IPS-18c (cell line): ENCODE measurements around the gene KREMEN1.

ENCODE experiments used
- H3K4me3 ChIP-seq: 2 replicates; pipeline ENCODE4 v1.7.0; 2013; ENCODE audit warnings: low read depth, mild to moderate bottlenecking, low read length, moderate library complexity; ENCODE audit not compliant: insufficient read depth
- H3K9me3 ChIP-seq: one replicate; pipeline ENCODE4 v1.6.1; 2013; ENCODE audit warnings: mild to moderate bottlenecking, low read length, moderate library complexity; ENCODE audit not compliant: control insufficient read depth, insufficient read depth

KREMEN1 gene

GRCh38 chr22:29213493-29213892 lies 140.7 kb downstream of the KREMEN1 start:
- H3K4me3 ChIP-seq = no peak overlapping the region

DNA sequence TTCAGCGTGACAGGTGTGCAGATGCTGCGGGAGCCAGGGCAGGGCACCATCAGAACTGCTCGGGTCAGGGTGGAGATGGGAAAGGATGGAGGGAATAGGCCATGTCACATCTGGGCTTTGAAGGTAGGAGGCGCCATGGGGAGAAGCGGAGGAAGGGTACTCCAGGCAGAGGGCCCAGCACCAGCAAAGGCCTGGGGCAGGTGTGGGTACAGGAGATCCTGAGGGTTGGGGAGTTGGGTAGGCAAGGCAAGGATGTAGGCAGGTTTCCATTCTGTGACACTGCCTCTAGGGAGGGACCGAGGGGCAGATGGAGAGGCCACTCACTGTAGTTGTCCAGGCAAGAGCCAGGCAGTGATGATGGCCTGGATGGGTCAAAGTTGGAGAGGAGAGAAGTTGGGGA lies 141.4 kb downstream of the KREMEN1 start:
- Histone ChIP-seq H3K4me3 (no peak overlapping the region), H3K9me3 (no peaks in the 10 kb centered on the region)

More at GRCh38 chr22:29213493-29213892, 140.7 kb downstream of the KREMEN1 start:
- no peaks in the 10 kb centered on the region for H3K9me3 ChIP-seq

DNA sequence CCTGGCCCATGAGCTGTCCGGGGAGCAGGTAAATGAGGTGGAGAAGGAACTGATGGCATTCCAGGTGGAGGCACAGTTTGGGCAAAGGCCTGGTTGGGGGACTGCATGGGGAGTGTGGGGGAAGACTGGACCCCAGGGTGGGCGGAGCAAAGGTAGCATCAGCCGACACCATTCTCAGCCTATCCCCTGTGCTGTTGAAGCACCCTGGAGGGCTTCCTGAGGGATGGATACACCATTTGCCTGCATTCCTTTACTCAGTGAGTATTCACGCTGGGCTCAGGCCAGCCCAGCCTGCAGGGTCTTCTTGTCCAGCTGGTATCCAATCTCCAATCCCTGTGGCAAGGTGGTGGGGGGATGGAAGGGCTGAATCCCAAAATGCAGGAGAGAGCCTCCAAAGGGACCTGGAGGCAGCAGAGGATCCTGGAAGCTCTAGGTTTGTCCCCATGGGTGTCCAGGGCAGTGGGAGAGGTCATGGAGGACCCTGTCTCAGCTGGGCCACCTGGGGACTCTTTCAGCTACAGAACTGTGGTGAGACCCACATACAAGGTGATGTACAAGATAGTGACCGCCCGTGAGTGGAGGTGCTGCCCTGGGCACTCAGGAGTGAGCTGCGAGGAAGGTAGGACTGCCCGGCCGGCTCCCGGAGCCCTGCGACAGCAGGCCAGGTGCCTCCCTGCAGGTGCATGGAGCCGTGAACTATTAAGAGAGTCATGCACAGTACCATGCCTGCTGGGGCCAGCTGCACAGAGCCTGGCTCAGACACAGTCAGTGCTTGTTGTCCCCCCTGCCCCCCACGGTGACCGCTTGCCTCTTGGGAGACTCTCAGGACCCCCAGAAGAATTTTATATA lies 142.4 kb downstream of the KREMEN1 start:
- H3K4me3 ChIP-seq = no peak overlapping the region
- no peaks in the 10 kb centered on the region for H3K9me3 ChIP-seq

DNA sequence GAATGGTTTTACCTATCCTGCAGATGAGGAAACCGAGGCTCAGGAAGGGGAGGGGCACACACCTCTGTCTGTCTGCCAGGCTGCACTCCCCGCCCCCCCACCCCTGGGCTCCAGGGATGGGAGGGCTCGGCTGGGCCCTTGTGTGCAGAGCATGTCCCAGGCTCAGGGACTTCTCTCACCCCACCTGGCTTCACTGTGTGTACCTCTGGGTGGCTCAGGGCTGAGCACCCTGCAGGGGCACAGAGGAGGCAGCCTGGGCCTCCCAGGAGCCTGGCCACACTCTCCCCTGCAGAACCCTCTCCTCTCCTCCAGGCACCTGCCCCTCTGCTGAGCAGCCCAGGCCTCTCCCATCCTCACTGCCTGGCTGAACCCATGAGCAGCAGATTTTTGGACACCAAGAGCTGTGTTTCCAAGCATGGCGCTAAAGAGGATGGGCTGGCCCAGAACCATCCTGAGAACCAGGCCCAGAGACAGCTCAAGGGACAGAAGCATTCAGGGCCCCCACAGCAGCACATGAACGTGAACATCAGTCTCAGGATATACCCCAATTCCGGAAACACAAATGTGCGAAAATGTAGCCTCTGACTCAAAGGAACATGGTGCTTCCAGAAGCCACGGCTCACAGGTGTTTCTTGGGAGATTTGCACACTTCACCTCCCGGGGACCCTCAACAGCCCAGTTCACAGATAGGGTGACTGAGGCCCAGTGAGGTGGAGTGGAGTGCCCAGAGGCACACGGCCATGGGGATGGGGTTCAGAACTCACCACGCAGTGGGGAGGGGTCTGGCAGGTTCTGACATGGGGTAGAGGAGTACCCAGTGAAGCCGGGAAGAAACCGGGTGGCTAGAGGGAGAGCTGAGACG lies 143.4 kb downstream of the KREMEN1 start:
- Histone ChIP-seq H3K4me3 (no peak overlapping the region), H3K9me3 (no peaks in the 10 kb centered on the region)

- no peaks in the 10 kb centered on the region for H3K9me3 ChIP-seq
- no peak overlapping the region for H3K4me3 ChIP-seq
Measured at GRCh38 chr22:29216873-29217666, 144.2 kb downstream of the KREMEN1 start.
